Right atrium auricular region (tissue), 2 donors: ENCODE results near the gene PHC3. TPM values are rescaled to one million over a fixed set of nuclear protein-coding genes. Genes with fewer than 3 reads are reported as not detected.
"Not testable (repeated sequence)": the region's sequence is repeated elsewhere in the genome, so short reads cannot be mapped to it uniquely, and the experiment has no call there.

ENCODE experiments used
- DNase-seq: peaks from one replicate; pipeline ENCODE4 v3.0.0-alpha.2; 2019; ENCODE audit warnings: low spot score
- H3K27ac ChIP-seq, 2 donors: fragments of 200-600 bp; sonication (generic); 1 replicate in 1 of 2; 2 replicates in 1 of 2; pipeline ENCODE4 v1.5.1; 2016 to 2019
- H3K27me3 ChIP-seq, 2 donors: fragments of 200-600 bp; sonication (generic); one replicate each; pipeline versions ENCODE4 v1.5.1 to v1.6.0; 2017 to 2019
- H3K36me3 ChIP-seq: fragments of 200-600 bp; sonication (generic); one replicate; pipeline ENCODE4 v1.5.1; 2016
- H3K4me1 ChIP-seq, 2 donors: fragments of 200-600 bp; sonication (generic); one replicate each; pipeline versions ENCODE4 v1.5.1 to v1.6.0; 2017 to 2019
- H3K4me3 ChIP-seq, 2 donors: fragments of 200-600 bp; sonication (generic); 1 replicate in 1 of 2; 2 replicates in 1 of 2; pipeline ENCODE4 v1.5.1; 2017 to 2019; ENCODE audit warnings: mild to moderate bottlenecking in 1 of 2, moderate library complexity in 1 of 2
- H3K9me3 ChIP-seq, 2 donors: fragments of 200-600 bp; sonication (generic); one replicate each; pipeline ENCODE4 v1.5.1; 2019
- CTCF ChIP-seq, 2 donors: fragments of 200-600 bp; sonication (generic); IDR thresholded peaks; one replicate each; pipeline ENCODE4 v1.5.1; 2019; ENCODE audit warnings: antibody characterized with exemption in 2 of 2
- total RNA-seq, 2 donors: library from RNA; depleted of rRNA; stranded (reverse); fragments of >200 nt; gene quantifications; one replicate each; pipeline ENCODE4 v1.1.0, GENCODE V29; 2016

The PHC3 gene
- total RNA-seq, 2 donors from 2014 or later = 23.8 to 41.9 TPM

- Histone ChIP-seq H3K4me1 (no peaks in the 10 kb centered on the region), H3K9me3 (peaks cover 0 to 7% of the 10 kb centered on the region in 2 donors), H3K27ac (no peak overlapping the region), H3K4me3 (no peak overlapping the region), H3K36me3 (peaks cover 48% of the 10 kb centered on the region), H3K27me3 (no peaks in the 10 kb centered on the region)
- TF ChIP-seq CTCF (IDR thresholded peaks at IDR 0.05) = no peak
- no peak for DNase-seq
Measured at GRCh38 chr3:170130532-170130931, 51.0 kb downstream of the PHC3 start.

DNA sequence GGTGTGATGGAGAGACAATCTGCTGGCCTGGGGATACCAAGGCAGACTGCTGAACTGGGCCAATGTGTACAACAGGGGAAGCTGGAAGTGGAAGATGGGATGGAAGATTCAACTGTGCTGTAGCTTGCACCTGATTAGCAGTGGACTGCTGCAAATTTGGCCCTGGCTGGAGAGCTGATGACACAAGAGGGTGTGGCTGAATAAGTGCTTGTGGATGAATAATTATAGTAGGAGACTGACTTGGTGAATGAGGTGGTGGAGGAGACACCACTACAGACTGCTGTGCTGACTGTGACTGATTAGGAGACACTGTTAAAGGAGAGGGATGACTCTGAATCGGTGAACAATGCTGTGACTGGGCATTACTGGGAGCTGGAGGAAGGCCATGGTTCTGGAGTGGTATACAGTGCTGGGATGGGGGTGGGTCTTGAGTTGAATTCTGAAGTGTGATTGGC, 52.5 kb downstream of the PHC3 start:
- no peaks in the 10 kb centered on the region for H3K4me1 ChIP-seq
- peaks cover 0 to 7% of the 10 kb centered on the region in 2 donors for H3K9me3 ChIP-seq
- no peak for TF ChIP-seq CTCF (IDR thresholded peaks at IDR 0.05)
- no peaks in the 10 kb centered on the region for H3K27me3 ChIP-seq
- H3K4me3 ChIP-seq = no peak overlapping the region
- no peak for DNase-seq
- H3K27ac ChIP-seq = no peak overlapping the region
- H3K36me3 ChIP-seq = peaks cover 37% of the 10 kb centered on the region

GRCh38 chr3:170128259-170128976, 53.1 kb downstream of the PHC3 start:
- DNase-seq = no peak
- Histone ChIP-seq H3K27ac (no peak overlapping the region), H3K4me1 (no peaks in the 10 kb centered on the region), H3K4me3 (no peak overlapping the region), H3K27me3 (no peaks in the 10 kb centered on the region), H3K36me3 (peaks cover 35% of the 10 kb centered on the region), H3K9me3 (peaks cover 0 to 7% of the 10 kb centered on the region in 2 donors)
- no peak for TF ChIP-seq CTCF (IDR thresholded peaks at IDR 0.05)

DNA sequence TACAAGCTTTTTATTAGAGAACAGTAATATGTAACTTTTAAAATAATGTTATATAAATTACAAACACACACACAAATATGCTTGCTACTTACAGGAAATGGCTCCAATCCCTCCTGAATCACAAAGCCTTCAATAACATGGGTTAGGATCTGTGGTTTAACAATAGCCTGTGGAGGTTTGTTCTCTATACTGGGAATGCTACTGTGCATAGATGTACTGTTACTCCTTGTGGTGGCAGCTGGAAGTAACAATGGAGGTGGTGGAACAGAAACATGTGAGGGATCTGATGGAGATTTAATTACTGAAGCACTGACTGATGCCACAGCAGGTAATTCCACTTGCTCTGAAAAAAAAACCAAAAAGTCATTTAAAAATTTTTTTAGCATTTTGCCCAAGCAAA, 64.4 kb downstream of the PHC3 start:
- no peak for TF ChIP-seq CTCF (IDR thresholded peaks at IDR 0.05)
- H3K9me3 ChIP-seq = no peaks in the 10 kb centered on the region
- H3K36me3 ChIP-seq = peaks cover 75% of the 10 kb centered on the region
- H3K27ac ChIP-seq = no peak overlapping the region
- H3K4me1 ChIP-seq = no peaks in the 10 kb centered on the region
- no peaks in the 10 kb centered on the region for H3K27me3 ChIP-seq
- DNase-seq = no peak
- H3K4me3 ChIP-seq = no peak overlapping the region

- peaks cover 69% of the 10 kb centered on the region for H3K36me3 ChIP-seq
- not testable (repeated sequence) for H3K9me3 ChIP-seq, H3K27me3 ChIP-seq, H3K27ac ChIP-seq, DNase-seq, H3K4me1 ChIP-seq, H3K4me3 ChIP-seq
Measured at GRCh38 chr3:170114165-170114564, 67.4 kb downstream of the PHC3 start.

DNA sequence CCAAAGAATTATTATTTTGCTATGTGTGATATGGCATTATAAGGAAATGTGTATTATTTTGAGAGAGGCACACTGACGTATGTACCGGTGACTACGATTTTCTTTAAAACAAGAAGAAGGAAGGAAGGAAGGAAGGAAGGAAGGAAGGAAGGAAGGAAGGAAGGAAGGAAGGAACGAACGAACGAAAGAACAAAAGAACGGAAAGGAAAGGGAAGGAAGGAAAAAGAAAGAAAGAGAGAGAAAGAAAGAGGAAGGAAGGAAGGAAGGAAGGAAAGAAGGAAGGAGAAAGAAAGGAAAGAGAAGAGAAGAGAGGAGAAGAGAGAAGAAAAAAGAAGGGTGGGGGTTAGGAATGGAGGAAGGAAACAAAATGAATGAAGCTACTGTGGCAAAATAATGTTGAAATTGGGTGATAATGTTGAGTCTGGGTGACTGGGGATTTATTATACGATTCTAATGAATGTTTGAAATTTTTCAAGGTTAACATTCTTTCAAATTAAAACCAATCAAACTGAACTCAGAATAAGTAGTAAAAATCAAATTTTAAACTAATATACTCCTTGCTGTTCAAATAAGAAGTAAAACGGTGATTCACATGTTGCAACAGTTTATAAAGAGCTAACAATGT, 70.3 kb downstream of the PHC3 start:
- no peak overlapping the region for H3K4me3 ChIP-seq
- peaks cover 56% of the 10 kb centered on the region for H3K36me3 ChIP-seq
- no peak overlapping the region for H3K27ac ChIP-seq
- no peaks in the 10 kb centered on the region for H3K9me3 ChIP-seq
- DNase-seq = no peak
- H3K4me1 ChIP-seq = no peaks in the 10 kb centered on the region
- no peaks in the 10 kb centered on the region for H3K27me3 ChIP-seq
- TF ChIP-seq CTCF (IDR thresholded peaks at IDR 0.05) = no peak
